ENCODE data around the gene CCDC102A.

DNA sequence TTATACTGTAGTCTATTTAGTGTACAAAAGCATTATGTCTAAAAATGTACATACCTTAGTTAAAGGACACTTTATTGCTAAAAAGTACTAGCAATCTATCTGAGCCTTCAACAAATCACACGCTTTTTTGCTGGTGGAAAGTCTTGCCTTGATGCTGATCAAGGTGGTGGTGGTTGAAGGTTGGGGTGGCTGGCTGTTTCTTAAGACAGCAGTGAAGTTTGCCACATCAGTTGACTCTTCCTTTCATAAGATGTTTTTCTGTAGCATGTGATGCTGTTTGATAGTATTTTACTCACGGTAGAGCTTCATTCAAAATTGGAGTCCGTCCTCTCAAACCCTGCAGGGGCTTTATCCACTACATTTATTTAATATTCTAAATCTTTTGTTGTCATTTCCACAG, 14.7 kb upstream of the CCDC102A start:
- no peak for TF ChIP-seq EP300 (IDR thresholded peaks at IDR 0.05)
- TF ChIP-seq POLR2A (IDR thresholded peaks at IDR 0.05), result no peak
- TF ChIP-seq, protein P1, sequence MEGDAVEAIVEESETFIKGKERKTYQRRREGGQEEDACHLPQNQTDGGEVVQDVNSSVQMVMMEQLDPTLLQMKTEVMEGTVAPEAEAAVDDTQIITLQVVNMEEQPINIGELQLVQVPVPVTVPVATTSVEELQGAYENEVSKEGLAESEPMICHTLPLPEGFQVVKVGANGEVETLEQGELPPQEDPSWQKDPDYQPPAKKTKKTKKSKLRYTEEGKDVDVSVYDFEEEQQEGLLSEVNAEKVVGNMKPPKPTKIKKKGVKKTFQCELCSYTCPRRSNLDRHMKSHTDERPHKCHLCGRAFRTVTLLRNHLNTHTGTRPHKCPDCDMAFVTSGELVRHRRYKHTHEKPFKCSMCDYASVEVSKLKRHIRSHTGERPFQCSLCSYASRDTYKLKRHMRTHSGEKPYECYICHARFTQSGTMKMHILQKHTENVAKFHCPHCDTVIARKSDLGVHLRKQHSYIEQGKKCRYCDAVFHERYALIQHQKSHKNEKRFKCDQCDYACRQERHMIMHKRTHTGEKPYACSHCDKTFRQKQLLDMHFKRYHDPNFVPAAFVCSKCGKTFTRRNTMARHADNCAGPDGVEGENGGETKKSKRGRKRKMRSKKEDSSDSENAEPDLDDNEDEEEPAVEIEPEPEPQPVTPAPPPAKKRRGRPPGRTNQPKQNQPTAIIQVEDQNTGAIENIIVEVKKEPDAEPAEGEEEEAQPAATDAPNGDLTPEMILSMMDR (IDR thresholded peaks at IDR 0.05), result no peak

All from gastroesophageal sphincter (tissue), 3 donors.